Measurements from ENCODE around the gene TAF7L.
"Not testable (repeated sequence)": the region's sequence is repeated elsewhere in the genome, so short reads cannot be mapped to it uniquely, and the experiment has no call there.

TAF7L gene, protein sequence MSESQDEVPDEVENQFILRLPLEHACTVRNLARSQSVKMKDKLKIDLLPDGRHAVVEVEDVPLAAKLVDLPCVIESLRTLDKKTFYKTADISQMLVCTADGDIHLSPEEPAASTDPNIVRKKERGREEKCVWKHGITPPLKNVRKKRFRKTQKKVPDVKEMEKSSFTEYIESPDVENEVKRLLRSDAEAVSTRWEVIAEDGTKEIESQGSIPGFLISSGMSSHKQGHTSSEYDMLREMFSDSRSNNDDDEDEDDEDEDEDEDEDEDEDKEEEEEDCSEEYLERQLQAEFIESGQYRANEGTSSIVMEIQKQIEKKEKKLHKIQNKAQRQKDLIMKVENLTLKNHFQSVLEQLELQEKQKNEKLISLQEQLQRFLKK

DNA sequence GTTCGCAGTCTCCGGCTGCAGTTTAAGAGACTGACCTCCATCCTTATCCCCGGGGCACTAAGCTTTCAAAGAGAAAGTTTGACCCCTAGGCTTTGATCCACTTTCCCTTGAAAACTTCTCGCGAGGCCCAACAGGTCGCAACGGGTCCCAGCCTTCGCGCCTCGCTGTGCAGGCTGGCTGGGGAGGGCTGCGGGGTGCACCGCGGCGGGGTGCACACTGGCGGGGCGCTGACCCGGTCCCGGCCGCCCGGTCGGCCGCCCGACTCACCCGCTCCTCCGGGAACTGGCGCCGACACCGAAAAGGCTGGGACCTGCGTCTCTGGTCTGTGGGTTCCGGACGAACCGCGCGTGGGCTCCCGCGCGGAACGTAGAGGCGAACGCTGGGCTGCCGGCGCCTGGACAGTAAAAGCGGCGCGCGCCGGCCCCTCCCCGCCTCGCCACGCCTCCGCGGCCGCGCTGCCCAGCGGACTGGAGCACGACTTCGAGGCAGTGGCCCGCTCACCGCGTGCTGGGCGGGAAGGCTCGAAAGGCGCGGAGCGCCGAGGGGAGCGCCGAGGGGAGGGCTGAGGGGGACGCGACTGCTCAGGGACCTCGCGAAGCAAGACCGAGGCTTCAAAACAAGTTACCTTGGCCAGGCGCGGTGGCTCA is at the start of gene TAF7L:
Gene TAF7L, minus strand, starts transcription at position 378 of the 647 bp plus-strand sequence. CDS start 3,791 bp downstream, outside the sequence.
- DNase-seq (ENCODE audit: low read depth), result no peak

DNA sequence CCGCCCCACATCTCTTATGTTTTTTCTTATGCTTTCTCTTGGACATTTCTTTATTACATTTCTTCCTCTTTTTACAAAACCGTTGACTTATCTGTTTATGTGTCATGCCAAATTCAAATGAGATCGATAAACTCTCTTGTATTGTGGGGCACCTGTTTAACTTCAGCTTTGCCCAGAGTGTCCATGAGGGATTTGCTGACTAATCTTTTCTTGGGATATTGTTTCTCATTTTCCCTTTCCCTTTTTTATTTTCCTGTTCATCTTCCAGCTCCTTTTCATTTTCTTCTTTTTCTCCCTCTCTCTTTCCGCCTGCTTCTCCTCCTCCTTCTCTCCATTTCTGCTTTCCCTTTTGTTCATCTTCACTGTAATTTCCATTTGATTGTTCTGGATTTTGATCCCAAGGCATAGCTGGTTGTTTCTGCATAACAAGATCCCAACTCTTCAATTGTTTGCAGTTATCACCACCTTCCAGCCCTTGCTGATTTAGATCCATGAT is 46.7 kb upstream of the TAF7L start:
- DNase-seq (ENCODE audit: low read depth), result no peak

DNA sequence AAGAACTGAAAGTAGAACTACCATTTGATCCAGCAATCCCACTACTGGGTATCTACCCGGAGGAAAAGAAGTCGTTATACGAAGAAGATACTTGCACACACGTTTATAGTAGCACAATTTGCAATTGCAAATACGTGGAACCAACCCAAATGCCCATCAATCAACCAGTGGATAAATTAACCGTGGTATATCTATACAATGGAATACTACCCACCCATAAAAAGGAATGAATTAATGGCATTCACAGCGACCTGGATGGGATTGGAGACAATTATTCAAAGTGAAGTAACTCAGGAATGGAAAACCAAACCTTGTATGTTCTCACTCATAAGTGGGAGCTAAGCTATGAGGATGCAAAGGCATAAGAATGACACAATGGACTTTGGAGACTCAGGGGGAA is 43.2 kb upstream of the TAF7L start:
- DNase-seq (ENCODE audit: low read depth), result not testable (repeated sequence)

DNA sequence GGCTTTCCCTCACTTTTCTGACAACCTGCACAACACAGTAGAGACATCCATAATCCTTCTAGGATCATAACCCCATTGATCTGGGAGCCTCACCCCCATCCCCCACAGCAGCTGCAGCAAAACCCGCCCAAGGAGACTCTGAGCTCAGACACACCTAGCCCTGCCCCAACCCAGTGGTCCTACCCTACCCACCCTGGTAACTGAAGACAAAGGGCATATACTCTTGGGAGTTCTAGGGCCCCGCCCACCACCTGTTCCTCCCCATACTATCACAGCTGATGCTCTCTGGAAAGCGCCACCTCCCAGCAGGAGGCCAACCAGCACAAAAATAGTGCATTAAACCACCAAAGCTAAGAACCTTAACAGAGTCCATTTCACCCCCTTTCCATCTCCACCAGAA is 35.5 kb upstream of the TAF7L start:
- DNase-seq (ENCODE audit: low read depth), result not testable (repeated sequence)

DNA sequence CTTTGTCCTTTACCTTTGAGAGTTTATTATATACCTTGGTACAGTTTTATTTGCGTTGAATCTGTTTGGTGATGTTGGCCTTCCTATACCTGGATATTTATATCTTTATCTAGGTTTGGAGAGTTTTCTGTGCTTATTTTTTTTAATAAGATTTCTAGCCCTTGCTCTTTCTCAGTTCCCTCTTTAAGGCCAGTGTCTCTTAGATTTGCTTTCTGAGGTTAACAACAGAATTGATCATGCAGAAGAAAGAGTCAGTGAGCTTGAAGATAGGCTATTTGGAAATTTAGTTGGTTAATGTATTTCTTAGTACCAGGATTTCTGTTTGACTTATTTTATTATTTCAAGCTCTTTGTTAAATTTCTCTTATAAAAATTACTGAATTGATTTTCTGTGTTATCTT is 12.7 kb upstream of the TAF7L start:
- DNase-seq (ENCODE audit: low read depth), result no peak

DNA sequence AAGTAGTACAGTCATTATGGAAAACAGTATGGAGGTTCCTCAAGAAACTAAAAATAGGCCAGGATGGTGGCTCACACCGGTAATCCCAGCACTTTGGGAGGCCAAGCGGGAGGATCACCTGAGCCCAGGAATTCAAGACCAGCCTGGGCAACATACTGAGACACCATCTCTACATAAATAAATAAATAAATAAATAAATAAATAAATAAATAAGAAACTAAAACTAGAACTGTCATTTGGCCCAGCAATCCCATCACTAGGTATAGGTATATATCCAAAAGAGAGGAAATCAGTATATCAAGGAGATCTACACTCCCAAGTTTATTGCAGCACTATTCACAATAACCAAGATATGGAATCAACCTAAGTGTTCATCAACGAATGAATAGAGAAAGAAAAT is 4.5 kb upstream of the TAF7L start:
- not testable (repeated sequence) for DNase-seq (ENCODE audit: low read depth)

DNA sequence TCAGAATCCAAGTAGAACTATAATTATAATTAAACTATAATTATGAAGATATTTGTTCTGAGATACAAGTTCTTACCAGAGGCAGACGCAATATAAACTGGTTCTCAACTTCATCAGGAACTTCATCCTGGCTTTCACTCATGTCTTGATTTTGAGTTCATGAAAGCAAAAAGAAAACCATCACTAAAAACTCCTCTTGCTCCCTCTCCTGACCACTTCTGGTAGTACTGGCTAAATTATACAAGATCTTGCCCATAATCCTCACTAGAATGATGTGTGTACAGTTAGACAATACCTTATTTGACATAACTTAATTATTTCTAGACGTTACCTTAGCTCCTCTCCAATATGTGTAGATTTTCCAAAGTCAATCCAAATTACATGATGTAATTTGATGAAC is 3.7 kb downstream of the TAF7L start:
- peak; percentile 56 for DNase-seq (ENCODE audit: low read depth)

DNA sequence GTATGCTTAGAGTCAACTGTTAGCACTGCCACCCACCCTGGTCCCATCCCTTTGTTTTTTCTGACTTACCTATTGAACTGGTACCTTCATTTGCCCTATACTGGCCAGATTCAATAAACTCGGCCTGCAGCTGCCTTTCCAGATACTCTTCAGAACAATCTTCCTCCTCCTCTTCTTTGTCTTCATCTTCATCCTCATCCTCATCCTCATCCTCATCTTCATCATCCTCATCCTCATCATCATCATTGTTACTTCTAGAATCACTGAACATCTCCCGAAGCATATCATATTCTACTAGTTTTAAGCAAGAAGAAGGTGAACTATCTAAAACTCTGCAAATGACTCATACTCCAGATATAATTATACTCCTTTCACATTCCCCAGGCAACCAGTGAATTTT is 14.9 kb downstream of the TAF7L start:
- no peak for DNase-seq (ENCODE audit: low read depth)

DNA sequence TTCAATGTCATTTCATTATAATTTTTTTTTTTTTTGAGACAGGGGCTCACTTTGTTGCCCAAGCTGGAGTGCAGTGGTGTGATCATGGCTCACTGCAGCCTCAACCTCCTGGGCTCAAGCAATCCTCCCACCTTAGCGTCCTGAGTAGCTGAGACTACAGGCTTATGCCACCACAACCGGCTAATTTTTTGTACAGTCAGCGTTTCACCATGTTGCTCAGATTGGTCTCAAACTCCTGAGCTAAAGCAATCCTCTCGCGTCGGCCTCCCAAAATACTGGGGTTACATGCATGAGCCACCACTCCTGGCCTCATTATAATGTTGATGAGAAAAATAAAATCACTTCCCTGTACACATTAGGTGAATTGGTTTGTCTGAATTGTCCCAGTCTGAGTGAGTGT is 16.9 kb downstream of the TAF7L start:
- no peak for DNase-seq (ENCODE audit: low read depth)

DNA sequence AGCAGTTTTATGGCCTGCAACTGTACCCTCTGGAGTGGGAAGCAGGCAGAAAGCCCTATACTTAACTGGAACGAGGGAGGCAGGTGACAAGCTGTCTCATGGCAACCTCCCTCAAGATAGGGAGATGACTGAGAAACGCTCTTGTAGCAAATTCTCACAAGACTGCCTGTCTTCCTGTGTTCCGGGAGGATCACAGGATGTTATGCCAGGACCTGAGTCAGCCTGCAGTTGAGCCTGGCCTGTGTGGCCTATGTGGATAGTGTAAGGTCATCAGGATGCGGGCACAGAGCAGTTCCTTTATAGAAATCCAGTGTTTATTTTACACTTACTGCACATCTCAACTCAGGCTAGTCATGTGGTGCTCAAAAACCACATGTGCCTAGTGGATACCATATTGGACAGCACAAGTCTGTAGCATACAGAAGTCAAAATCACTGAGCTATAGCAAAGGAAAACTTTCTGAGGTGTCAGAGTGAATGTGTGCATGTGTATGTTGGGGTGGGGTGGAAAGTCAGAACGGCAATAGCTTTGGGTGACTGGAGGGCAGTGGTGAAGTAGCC is 25.2 kb downstream of the TAF7L start:
- DNase-seq (ENCODE audit: low read depth), result peak; percentile 86

DNA sequence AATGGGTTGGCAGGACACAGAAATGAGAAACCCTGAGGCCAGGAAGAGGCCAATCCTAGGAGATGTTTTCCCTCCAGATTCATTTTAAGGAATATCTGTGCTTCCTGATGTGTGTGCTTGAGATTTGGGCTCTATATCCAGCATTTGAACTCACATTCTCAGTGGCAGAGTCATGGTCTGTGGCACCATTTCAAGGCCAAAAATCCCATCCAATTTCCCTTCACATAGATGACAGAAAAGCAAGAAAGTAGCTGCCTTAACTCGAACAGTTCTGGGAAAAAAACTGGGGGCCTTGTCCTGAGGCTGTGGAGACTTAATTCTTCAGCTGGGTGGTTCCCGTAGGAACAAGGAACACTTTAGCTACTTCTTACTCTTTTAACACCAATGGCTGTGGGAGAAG is 27.4 kb downstream of the TAF7L start:
- no peak for DNase-seq (ENCODE audit: low read depth)

DNA sequence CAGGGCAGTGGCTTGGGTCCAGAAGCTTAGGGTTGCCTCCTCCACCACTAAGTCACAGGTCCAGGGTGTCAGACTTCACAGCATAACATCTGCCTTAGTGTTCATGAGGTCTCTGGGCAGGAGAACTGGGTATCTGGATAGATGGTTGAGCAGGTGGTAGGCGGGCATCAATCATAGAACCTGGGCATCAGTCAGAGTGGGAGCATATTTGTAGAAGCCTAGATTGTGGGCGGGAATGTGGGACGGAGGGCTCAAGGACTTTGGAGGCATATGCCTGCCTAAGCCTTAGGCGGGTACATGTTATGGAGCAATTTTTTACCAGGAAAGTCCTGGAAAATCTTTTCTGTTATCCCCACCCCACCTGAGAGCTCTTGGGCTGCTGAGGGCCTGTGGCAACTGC is 28.5 kb downstream of the TAF7L start:
- no peak for DNase-seq (ENCODE audit: low read depth)

DNA sequence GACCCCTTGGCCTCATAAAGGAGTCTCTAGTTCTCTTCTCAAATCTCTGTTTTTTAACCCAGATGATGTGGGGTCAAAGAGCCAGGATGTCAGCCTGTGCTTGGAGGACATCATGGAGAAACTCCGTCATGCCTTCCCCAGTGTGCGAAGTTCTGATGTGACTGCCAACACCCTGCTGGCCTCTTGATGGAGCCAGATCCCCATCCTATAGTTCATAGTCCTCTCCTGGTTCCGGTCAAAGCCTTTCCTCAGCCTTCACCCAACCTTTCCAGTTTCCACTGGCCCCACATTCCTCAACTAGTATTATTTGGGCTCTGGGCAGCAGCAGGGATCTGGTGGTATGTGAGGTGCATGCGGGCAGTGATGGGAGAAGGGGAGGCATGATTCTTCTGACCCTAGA is 30.7 kb downstream of the TAF7L start:
- DNase-seq (ENCODE audit: low read depth), result peak; percentile 33

DNA sequence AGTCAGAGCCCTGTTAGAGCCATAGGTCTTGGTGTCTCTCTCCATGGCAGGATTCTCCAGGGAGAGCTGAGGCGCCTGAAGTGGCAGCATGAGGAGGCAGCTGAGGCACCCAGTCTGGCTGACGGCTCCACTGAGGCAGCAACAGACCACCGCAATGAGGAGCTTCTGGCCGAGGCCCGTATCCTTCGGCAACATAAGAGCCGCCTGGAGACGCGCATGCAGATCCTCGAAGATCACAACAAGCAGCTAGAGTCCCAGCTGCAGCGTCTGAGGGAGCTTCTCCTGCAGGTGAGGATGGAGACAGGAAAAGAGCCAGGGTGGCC is 32.9 kb downstream of the TAF7L start:
- no peak for DNase-seq (ENCODE audit: low read depth)

DNA sequence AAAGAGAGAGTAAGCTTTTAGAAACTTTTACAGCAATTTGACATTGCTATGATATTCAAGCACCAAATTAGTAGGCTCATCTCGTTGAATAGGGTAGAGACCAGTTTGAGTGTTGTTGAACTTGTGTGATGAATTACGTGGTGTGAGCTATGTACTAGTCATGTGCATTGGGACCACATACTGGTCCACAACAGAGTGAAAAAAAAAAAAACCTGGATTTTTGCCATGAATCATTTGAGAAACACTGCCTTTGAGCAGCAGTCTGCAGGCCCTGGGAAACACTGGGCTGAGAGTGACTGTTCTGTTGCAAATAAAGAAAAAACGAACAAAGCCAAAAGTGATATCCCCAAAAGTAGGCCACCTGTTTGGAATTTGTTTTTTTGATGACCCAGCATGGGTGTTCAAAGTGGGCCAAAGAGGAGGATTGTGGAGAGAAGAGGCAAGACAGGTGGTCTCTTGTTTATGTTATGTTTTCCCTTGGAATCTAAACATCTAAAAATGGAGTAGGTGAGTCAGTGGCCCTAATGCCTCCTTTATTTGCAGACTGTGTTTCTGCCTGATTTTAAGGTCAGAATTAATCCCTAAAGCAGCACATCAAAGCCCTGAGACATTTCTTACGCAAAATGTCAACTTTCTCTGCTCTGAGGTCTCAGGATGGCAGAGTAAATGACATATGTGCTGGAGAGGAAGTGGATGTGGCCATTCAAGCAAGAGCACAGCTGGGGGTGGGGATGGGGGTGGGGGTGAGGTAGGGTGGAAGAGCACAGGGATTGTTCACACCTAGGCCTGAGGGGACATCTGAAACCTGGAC is 33.5 kb downstream of the TAF7L start:
- DNase-seq (ENCODE audit: low read depth), result peak; percentile 54

DNA sequence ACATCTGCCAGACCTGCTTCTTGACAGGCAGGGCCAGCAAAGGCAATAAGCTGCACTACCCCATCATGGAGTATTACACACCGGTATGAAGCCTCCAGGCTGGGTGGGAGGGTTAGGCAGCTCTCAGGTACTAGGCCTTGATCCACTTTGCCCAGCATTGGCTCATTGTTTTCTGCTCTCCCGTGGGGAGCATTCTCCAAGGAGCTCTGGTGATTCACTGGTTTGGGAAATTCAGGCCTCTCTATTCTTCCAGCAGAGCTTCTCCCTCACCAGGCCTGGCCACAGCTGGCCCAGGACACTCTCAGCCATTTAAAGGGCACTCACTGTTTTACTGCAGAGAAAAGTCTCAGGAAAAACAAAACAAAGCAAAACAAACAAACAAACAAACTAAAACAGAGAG is 38.5 kb downstream of the TAF7L start:
- no peak for DNase-seq (ENCODE audit: low read depth)

DNA sequence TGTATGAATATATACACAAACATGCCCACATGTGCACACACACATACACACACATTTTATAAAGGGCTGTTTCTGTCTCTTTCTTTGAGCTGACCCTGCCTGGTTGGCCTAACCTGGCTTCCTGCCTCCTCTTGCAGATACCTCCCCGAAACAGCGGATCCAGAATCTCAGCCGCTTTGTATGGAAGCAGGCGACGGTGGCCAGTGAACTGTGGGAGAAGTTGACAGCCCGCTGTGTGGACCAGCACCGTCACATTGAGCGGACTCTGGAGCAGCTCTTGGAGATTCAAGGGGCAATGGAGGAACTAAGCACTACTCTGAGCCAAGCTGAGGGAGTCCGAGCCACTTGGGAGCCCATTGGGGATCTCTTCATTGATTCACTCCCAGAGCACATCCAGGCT is 49.6 kb downstream of the TAF7L start:
- DNase-seq (ENCODE audit: low read depth), result no peak

DNA sequence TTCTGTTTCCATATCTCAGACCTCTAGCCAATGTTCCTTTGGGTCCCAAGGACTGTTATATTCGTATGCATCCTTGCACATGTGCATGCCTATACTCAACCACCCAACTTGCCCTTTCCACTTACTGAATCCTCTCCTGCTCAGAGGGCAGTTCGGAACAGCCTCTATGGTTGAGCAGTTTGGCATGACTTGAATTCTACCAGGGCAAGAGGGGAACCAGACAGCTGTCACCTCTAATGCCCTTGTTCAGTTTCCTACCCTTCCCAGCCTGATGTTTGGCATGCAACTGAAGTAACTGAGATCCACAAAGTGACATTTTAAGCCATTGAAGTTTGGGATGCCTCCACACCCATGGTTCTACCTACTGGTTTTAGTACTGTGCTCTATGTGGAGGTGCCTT is 54.1 kb downstream of the TAF7L start:
- DNase-seq (ENCODE audit: low read depth), result no peak

DNA sequence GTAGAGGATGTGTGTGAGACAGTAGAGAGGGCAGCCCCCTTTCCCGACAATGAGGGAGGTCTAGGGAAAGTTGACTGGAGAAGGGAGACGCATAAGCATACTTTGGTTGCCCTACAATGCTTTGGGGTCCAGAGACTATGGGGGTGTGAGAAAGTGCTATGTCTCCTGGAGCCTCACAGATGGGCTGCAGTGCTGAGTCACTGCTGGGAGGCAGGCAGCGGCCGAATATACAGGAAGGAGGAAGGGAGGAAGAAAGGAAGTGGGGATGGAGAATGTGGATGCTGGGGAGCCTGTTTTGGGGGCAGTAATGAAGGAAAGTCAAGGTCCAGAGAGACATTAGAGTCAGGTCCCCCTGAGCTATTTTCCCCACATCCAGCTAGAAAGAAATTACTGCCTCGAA is 58.8 kb downstream of the TAF7L start:
- DNase-seq (ENCODE audit: low read depth), result peak; percentile 58

DNA sequence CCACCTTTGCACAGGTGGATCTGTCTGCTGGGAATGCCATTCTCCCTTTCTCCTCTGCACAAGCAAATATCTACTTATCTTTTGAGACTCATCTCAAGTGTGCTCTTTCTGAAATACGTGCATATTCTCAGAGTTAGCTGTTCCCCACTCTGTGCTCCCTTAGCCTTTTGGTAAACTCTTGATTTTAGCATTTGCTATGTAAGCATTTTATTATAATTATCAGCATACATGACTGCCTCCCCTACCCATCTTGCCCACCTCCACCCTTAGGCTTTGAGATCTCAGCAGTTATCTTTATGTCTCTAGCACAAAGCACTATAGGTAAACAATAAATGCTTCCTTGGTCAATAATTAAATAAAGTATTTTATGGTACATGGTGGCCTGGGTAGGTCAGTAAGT is 60.1 kb downstream of the TAF7L start:
- no peak for DNase-seq (ENCODE audit: low read depth)

DNA sequence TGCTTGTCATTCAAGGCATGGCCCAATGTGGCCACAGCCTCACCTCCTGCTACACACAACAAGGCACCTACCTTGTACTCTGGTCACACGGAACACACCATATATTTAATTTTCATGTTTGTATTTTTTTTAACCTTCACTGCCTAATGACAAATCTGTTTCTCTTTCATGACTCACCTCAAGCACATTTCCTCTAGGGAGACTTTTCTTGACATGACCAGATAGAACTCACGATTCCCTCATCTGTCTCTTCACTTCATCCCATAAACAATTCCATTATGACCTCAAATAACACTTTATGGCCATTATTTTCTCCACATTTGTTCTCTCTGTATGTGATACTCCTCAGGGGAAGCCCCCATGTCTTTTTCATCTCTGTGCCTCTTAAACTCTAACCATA is 60.5 kb downstream of the TAF7L start:
- DNase-seq (ENCODE audit: low read depth), result peak; percentile 75

DNA sequence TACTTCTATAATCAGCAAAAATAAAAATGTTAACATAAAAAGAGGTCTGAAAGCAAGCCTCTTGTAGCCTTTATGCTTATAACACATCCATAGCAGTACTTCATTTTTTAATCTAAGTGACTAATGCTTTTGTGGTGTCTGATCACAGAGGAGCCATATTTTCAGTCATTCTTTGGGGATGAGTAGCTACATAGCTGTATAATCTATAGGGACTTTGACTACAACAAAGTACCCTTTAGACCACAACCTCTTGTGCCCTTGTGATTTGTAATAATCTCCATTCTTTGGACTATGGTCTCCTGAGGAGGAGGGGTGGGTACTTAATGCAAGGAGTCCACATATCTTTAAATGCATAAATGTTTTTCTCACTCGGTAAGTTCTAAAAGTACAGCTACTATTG is 62.0 kb downstream of the TAF7L start:
- peak; percentile 89 for DNase-seq (ENCODE audit: low read depth)

DNA sequence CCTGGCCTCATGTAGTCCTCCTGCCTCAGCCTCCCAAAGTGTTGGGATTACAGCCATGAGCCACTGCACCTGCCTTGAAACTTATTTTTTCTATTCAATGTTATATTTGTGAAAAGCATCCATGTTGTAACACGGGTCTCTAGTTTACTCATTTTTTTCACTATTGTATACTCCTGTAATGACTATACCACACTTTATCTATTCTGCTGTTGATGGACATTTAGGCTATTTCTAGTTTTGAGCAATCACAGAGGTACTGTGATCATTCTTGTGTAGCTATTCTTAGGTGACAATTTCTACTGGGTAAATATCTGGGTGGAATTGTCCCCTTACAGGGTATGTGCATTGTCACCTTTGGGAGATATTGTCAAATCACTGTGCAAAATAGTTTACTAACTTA is 67.9 kb downstream of the TAF7L start:
- no peak for DNase-seq (ENCODE audit: low read depth)

Data from ELR (cell line).